OCI-LY1 (cell line): ENCODE measurements around the gene COX19.

Experiments used
- CTCF ChIP-seq: fragments of 200-600 bp; sonication (generic), shearing (Covaris generic); IDR thresholded peaks from 2 replicates; pipeline ENCODE4 v1.5.1; 2017; ENCODE audit warnings: mild to moderate bottlenecking, antibody characterized with exemption, low read length, moderate library complexity, mixed read lengths
- EZH2 ChIP-seq: fragments of 200-600 bp; sonication (generic), shearing (Covaris generic); IDR thresholded peaks from 2 replicates; pipeline ENCODE4 v1.8.0; 2017; ENCODE audit warnings: borderline replicate concordance, mixed run types, mild to moderate bottlenecking, antibody characterized with exemption, low read length, moderate library complexity, mixed read lengths

- TF ChIP-seq CTCF (no peak), EZH2 (no peak)
Observed at GRCh38 chr7:916291-916941, 58.9 kb downstream of the COX19 start.
